Measurements from ENCODE around the gene LMO7. TPM values are rescaled to one million over a fixed set of nuclear protein-coding genes. Genes with fewer than 3 reads are reported as not detected.
A peak's percentile ranks its signal among the peaks of the same experiment; 100 is the strongest.
"Not testable (repeated sequence)": the region's sequence is repeated elsewhere in the genome, so short reads cannot be mapped to it uniquely, and the experiment has no call there.

Gene LMO7
- total RNA-seq, 1 donor: 6.7 TPM

DNA sequence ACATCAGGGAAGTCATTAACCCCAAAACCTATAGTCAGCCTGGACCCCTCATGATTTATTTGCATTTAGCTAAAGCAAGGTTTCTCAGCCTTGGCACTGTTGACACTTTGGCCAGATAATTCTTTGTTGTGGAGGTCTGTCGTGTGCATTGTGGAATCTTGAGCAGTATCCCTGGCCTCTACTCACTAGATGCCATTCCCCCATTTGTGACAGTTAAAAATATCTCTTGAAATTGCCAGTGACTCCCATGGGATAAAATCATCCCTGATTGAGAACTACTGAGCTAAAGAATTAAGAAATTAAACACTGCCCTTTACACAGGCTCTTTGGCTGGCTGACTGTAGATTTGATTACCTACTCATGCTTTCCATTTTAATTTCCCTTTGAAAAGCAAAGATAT is 102.7 kb downstream of the LMO7 start:
- no peak for DNase-seq (ENCODE audit: low read depth in 2 of 3, low spot score in 2 of 3)

GRCh38 chr13:75739244-75739868 is 103.2 kb downstream of the LMO7 start:
- DNase-seq (ENCODE audit: low read depth in 2 of 3, low spot score in 2 of 3): no peak

GRCh38 chr13:75740031-75740430 is 103.9 kb downstream of the LMO7 start:
- no peak for DNase-seq (ENCODE audit: low read depth in 2 of 3, low spot score in 2 of 3)

- not testable (repeated sequence) for DNase-seq (ENCODE audit: low read depth in 2 of 3, low spot score in 2 of 3)
These were observed 106.9 kb downstream of the LMO7 start for GRCh38 chr13:75743072-75743471.

DNA sequence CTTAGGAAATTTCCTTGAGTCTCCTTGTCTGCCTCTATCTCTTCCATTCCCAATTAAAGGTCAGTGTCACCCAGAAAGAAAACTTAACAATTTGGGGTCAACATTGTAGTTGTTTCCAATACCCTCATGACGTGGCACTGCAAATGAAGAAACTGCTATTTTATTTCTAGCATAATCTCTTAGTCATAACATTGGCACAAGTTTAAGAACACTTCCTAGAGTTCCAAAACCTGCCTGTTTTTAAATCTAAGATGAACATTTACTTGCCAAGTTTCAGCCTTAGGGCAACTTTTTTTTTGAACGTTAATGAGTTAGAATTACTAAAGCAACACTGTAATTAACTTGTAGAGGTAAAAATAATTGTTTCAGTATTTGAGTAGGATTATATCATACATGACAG is 108.0 kb downstream of the LMO7 start:
- DNase-seq (ENCODE audit: low read depth in 2 of 3, low spot score in 2 of 3): no peak

DNA sequence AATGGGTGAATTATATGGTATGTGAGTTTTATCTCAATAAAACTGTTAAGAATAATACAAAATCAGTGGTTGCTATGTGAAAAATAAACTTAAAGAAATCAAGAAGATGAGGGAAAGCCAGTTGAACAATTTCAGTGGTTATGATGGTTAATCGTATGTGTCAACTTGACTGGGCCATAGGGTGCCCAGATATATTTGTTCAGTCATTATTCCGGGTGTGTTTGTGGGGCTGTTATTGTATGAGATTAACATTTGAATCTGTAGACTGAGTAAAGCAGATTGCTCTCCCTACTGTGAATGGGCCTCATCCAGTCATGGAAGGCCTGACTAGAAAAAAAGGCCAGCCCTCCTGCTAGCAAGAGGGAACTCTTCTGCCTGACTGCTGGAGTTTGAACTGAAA is 109.3 kb downstream of the LMO7 start:
- DNase-seq (ENCODE audit: low read depth in 2 of 3, low spot score in 2 of 3): no peak

GRCh38 chr13:75748874-75749273 is 112.7 kb downstream of the LMO7 start:
- no peak for DNase-seq (ENCODE audit: low read depth in 2 of 3, low spot score in 2 of 3)

GRCh38 chr13:75749407-75749806 is 113.3 kb downstream of the LMO7 start:
- no peak for DNase-seq (ENCODE audit: low read depth in 2 of 3, low spot score in 2 of 3)

DNA sequence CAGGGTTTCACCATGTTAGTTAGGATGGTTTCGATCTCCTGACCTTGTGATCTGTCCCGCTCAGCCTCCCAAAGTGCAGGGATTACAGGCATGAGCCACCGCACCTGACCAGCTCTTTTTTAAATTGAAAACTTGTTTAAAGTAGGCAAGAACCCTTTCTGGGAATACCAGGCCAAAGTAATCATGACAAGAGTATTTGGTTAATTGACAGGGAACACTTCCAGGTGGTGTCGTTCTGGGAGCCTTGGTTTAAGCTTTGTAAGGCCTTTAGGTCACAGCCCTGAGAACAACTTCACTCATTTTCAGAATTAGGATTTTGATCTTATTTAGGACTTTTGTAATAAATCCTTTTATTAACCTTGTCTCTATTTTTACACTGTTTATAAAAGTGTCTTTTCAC is 115.2 kb downstream of the LMO7 start:
- DNase-seq (ENCODE audit: low read depth in 2 of 3, low spot score in 2 of 3): no peak

DNA sequence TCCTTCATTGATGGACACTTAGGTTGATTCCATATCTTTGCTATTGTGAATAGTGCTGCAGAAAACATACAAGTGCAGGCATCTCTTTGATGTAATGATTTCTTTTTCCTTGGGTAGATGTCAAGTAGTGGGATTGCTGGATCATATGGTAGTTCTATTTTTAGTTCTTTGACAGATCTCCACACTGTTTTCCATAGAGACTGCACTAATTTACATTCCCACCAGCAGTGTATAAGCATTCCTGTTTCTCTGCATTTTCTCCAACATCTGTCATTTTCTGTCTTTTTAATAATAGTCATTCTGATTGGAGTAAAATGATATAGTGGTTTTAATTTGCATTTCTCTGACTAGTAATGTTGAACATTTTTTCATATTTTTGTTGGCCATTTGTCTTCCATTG is 116.7 kb downstream of the LMO7 start:
- DNase-seq (ENCODE audit: low read depth in 2 of 3, low spot score in 2 of 3): no peak

DNA sequence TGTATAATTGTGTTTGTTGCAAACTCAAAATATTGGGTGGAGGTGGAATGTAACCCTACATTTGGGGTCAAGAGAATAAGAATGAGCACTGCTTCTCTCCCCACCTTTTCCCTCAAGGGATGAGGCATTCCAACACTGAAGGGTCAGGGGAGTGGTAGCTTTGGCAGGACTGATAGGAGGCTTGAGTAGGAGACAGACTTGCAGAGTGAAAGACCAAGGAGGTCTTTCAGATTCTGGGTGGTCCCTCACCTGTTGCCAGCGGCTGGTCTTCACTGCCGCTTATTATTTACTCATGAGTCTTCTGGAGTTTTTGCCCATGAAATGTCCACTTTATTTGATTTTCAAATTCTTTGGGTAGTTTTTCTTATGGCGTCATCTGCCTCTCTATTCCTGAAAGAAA is 118.8 kb downstream of the LMO7 start:
- no peak for DNase-seq (ENCODE audit: low read depth in 2 of 3, low spot score in 2 of 3)

DNA sequence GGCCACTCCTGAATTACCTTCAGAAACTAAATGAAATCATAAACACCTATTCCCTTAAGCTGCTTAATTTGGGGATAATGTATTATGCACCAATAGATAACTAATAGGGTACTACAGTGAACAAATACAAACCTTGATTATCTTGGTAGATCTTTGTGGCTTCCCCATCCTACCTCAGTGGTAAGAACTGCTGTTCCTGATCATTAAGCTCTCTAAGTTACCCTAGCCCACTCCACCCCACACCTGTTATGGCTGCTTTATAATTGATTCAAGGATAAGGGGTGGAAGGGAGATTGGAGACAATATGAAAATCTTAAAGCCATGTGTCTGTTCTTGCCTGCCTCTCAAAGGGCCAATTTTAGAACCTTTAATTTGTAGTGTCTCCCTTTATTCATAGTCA is 121.2 kb downstream of the LMO7 start:
- DNase-seq (ENCODE audit: low read depth in 2 of 3, low spot score in 2 of 3): no peak

DNA sequence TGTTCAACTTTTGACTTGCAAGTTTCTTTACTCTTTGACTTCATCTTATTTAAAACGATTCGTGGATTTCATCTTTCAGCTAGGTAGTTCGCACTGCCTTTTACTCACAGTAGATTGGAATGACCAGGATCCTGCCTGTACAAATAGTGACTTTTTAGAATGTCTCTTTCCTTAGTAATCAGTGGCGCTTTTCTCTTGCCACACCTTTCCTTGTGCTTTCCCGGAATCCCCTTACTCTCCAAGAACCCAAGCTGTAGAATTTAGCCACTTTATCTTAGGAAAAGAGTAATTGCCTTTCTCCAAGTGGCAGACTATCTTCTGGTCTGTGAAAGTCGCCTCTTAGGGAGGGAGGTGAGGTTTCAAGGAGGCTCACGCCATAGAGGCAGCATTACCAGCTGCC is 123.4 kb downstream of the LMO7 start:
- no peak for DNase-seq (ENCODE audit: low read depth in 2 of 3, low spot score in 2 of 3)

- DNase-seq (ENCODE audit: low read depth in 2 of 3, low spot score in 2 of 3): peak in 2 of 3 donors; percentile 27 to 55
These were observed 124.2 kb downstream of the LMO7 start for GRCh38 chr13:75760131-75761021.

DNA sequence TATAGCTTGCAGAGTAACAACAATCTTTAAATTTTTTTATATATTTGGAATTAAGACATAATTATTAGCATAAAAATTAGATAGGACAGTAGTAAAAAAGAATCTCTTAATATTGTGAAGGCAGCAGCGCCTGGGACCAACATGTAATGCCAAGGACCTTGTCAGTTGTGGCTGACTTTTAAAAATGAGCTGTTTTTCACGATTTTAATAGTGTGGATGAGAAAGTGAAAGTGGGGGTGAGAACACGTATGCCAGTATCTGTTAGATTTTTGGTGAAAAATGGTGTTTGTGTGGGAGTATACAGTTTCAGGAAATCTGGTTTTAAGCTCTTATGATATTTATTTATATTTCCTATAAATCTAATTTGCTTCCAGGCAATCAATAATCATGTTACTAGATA is 125.2 kb downstream of the LMO7 start:
- peak in 2 of 3 donors; percentile 31 to 70 for DNase-seq (ENCODE audit: low read depth in 2 of 3, low spot score in 2 of 3)

GRCh38 chr13:75762076-75762937 is 126.2 kb downstream of the LMO7 start:
- DNase-seq (ENCODE audit: low read depth in 2 of 3, low spot score in 2 of 3): peak in 1 of 3 donors; percentile 48

DNA sequence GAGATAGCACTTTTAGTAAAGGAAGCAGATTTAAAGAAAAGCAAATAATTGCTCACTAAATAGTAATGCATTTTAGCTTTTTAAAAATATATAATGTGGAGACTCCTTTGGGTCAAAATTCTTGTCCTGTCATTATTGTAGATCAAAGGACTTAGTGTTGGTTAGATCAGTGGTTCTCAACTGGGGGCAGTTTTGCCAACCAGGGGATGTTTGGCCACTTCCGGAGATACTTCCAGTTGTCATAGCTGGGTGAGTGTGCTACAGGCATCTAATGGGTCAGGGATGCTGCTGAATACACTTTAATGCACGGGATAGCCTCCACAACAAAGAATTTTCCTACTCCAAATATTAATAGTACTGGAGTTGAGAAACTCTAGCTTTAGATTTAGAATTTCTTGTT is 126.8 kb downstream of the LMO7 start:
- no peak for DNase-seq (ENCODE audit: low read depth in 2 of 3, low spot score in 2 of 3)

DNA sequence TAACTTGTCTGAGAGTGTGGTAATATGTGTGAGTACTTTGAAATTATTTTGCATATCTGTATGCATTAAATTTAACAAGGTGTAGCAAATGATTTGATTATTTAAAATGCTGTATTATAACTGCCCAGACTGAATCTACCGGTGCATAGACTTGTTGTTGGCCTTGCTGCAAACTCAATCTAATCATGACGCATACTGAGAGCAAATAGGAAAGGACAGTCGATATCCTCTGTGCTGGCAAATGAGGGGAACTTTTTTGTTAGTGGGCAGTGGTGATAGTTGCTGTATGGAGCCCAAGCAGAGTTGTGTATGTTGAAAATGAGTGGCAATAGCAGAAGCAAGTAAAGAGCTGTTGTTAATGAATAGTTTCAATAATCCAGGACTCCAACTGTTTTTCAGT is 127.4 kb downstream of the LMO7 start:
- DNase-seq (ENCODE audit: low read depth in 2 of 3, low spot score in 2 of 3): no peak

DNA sequence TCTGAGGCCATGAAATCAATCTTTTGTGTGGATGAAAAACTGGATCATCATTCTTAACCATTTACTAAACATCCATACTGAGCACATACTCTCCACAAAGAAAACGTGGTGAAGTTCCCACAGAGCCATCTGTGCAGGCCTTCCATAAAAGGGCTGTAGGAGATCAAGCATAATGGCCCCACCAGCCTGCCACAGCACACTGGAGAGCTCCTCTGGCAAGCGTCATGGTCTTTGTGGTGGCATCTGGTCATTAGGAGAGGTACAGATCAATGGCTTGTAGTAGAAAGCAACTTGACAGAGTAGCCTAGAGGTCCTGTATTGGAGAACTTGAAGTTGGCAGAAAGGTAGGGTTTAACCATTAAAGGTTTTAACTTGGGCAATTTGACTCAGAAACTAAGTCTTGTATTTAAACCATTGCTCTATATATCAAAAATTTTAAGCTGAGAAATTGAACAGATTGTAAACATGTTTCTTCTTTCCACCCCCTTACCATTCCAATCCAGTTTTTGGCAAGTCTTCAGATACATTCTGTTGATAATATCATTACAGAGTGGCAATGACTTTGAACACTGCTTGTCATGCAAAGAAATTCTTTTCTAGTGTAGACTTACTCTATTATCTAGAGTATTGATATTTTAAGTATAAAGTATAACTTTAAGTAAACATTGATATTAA is 128.3 kb downstream of the LMO7 start:
- DNase-seq (ENCODE audit: low read depth in 2 of 3, low spot score in 2 of 3): no peak

- no peak for DNase-seq (ENCODE audit: low read depth in 2 of 3, low spot score in 2 of 3)
These were observed 128.8 kb downstream of the LMO7 start for GRCh38 chr13:75764926-75765310.

DNA sequence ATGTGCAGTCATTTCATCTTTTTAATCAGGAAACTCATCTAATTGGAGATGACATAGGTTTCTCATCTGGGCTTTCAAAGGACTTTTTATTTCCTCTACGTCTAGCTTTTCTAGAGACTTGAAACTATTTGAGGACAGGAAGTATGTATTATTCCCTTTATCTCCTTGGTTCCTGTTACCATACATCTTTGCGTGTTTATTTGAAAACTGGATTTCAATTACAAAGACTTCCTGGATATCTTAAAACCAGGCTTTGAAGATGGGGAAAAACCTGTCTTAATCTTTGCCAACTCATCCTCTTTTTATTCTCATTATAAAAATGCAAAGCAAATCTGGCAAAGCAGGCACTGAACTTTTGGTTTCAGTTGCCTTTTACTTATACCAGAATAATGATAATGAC is 130.5 kb downstream of the LMO7 start:
- DNase-seq (ENCODE audit: low read depth in 2 of 3, low spot score in 2 of 3): no peak

Data from hematopoietic multipotent progenitor cell (in vitro differentiated cells).